Measurements from ENCODE around the gene SLC16A14.
"Not testable (repeated sequence)": the region's sequence is repeated elsewhere in the genome, so short reads cannot be mapped to it uniquely, and the experiment has no call there.

The SLC16A14 gene, protein sequence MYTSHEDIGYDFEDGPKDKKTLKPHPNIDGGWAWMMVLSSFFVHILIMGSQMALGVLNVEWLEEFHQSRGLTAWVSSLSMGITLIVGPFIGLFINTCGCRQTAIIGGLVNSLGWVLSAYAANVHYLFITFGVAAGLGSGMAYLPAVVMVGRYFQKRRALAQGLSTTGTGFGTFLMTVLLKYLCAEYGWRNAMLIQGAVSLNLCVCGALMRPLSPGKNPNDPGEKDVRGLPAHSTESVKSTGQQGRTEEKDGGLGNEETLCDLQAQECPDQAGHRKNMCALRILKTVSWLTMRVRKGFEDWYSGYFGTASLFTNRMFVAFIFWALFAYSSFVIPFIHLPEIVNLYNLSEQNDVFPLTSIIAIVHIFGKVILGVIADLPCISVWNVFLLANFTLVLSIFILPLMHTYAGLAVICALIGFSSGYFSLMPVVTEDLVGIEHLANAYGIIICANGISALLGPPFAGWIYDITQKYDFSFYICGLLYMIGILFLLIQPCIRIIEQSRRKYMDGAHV

GRCh38 chr2:230068651-230069055, at the start of gene SLC16A14:
Gene SLC16A14 (minus strand): TSS chr2:230068924. CDS start chr2:230059352, 9,572 bp downstream.
- peak; percentile 49 for DNase-seq

GRCh38 chr2:230106771-230107170, 38.0 kb upstream of the SLC16A14 start:
- DNase-seq: no peak

- not testable (repeated sequence) for DNase-seq
Measured at GRCh38 chr2:230101967-230102366, 33.2 kb upstream of the SLC16A14 start.

- no peak for DNase-seq
Measured at GRCh38 chr2:230097841-230098240, 29.1 kb upstream of the SLC16A14 start.

GRCh38 chr2:230097424-230097823, 28.7 kb upstream of the SLC16A14 start:
- DNase-seq: no peak

DNA sequence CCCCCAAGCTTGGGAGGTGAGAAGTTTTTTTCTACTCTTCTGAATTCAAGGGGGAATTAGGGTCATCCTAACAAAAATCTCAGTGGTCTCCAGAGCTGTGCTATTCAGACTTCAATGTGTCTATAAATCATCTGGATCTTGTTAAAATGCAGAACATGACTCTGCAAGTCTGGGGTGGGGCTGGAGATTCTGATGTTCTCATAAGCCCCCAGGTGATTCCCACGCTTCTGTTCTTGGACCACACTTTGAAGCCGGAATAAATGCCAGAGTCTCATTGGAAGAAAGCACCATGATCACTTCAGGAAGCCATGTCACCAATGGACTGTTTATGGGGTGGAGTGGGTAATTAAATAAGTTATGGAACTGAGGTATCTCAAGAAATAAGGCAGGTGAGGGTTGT, 22.2 kb upstream of the SLC16A14 start:
- DNase-seq: no peak

DNA sequence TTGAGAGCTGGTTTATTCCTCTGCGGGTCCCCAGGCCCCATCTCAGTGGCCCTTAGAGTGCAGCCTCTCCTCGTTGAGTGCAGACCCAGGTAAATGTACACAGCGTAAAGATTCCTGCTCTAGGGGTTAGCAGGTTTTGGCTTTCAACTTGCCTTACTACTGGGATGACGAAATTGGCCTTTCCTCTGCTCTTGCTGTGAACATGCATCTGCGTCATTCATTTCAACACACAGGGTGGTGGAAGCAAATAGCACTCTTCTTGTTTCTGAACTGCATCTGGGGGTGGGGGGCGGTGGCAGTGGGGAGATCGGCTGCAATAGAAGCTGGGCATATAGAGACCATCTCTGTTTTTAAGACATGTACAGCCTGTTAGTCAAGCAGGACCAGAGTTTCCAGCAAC, 16.5 kb upstream of the SLC16A14 start:
- no peak for DNase-seq

GRCh38 chr2:230077851-230078547, 9.3 kb upstream of the SLC16A14 start:
- no peak for DNase-seq

DNA sequence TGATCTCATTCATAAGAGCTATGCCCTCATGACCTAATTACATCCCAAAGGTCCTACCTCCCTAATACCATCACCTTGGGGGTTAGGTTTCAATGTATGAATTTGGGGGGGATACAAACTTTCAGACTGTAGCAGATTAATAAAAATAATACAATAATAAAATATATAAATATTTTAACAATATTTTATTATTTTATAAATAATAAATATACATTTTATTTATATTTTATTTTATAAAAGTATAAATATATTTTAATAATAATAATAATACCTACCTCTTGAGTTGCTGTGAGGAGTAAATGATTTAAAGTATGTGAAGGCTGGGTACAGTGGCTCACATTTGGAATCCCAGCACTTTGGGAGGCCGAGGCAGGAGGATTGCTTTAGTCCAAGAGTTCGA, 8.1 kb upstream of the SLC16A14 start:
- DNase-seq: no peak

- no peak for DNase-seq
Measured at GRCh38 chr2:230075988-230076631, 7.4 kb upstream of the SLC16A14 start.

DNA sequence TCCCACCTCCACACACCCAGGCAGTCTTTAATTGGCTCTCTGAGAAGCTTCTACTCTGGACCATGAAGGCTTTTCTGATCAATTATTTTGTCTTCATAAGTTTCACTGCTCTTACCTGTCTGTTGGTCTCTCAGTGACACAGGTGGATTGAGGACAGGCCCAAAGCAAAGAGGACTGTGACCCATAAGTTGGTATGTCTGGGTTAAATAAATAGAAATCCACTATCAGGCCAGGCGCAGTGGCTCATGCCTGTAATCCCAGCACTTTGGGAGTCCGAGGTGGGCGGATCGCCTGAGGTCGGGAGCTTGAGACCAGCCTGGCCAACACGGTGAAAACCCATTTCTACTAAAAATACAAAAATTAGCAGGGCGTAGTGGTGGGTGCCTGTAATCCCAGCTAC, 2.7 kb upstream of the SLC16A14 start:
- DNase-seq: no peak

DNA sequence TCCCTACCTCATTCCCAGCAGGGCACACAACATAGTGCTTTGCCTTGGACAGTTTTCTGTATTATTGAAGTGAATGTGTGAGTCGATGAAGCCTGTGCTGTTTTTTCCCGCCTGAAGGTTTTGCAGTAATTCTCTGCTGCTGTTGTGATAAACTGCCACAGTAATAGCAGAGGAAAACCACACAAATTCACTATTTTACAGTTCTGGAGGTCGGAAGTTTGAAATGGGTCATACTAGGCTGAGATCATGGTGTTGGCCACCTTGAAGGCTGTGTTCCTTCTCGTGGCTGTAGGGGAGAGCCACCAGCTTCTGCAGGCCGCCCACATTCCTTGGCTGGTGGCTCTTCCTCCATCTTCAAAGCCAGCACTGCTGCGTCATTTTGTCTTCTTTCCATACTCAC, 678 bp upstream of the SLC16A14 start:
- DNase-seq: no peak

GRCh38 chr2:230068016-230068650, 591 bp downstream of the SLC16A14 start:
- peak; percentile 14 for DNase-seq

DNA sequence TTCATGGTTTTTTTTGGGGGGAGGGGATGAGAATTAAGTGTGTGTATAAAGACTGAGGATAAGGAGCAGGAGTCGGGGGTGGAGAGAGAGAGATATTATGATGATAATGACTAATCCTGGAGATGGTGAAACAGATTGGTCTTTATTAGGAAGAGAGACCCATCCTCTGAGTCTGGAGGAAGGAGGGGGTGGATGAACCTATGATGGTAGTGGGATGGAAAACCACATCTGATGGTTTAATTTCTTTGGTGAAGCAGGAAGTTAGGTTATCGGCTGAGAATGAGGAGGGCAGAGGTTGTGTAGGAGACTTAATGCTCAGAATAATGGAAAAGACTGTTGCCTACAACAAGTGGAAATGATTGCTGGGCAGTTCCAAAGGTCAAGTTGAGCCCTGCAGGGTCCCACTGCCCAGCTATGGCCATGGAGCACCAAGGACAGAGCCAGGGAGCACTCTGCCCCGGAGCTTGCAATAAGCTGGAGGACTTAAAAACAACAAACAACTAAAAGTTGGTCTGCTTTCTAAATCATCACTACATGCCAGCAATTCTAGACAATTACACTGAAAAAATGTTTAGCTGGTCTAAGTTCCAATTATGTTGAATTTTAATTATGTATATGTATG, 7.9 kb downstream of the SLC16A14 start:
- DNase-seq: no peak

DNA sequence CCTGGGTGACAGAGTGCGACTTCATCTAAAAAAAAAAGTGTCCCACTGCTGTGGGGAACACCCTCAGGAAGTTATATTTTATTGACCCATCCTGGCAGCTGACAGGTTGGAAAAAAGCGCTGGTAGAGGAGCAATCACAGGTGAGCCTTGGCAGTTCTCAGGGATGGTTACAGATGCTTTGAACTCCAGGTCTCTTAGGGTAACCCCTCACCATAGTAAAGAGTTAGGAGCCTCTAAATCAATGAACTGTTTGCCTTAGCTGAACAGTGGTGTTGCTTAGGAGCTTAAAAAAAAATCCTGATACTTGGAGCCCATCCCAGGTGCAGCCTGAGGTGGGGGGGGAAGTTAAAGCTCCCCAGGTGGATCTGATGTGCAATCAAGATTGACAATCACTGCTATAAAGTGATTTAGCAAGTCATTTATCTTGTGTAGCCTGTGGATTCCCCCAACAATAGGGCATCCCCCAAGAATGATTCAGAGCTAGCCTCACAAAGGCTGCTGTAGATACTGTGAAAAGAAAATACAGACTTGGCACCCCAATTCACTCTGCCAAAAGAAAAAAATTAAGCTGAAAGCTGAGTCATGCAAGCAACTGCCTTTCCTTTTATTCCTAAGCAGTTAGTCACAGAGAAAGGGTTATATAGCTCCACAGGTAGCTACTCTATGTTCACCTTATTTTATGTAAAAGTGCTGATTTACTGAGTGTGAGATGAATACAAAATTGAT, 14.8 kb downstream of the SLC16A14 start:
- DNase-seq: no peak

DNA sequence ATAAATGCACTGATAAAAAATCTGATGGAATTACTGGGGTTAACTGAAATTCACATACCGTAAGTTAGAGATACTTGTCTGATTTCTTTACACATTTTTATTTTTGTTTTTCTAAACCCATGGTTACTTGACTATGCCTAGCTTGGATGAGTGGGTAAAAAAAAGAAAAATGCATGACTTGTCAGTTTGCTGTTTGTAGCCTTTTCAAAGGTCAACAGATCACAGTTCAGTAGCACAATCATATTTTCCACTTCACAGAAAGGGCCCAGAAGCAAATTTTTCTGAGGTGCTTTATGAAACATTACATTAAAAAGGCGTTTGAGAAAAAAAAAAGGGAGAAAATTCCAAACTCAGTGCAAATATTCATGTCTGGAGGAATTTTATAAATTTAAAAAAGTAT, 16.4 kb downstream of the SLC16A14 start:
- DNase-seq: no peak

DNA sequence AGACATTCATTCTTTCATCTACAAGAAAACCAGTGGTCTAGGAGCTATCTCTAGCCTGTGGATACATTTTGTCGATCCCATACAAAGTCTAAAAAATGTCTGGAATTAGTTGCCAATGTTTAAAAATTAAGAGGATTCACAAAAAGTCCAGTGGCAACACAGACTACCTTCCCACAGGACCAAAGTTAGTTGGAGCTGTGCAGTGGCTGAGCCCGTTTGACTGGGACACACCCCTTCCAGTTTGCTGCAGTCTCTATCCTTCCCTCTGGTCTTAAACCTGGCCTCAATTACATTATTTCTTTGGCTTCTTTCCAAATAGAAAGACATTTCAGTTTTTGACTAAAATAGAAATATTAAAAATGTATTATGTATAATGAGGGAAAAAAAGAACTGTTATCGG, 18.6 kb downstream of the SLC16A14 start:
- no peak for DNase-seq

DNA sequence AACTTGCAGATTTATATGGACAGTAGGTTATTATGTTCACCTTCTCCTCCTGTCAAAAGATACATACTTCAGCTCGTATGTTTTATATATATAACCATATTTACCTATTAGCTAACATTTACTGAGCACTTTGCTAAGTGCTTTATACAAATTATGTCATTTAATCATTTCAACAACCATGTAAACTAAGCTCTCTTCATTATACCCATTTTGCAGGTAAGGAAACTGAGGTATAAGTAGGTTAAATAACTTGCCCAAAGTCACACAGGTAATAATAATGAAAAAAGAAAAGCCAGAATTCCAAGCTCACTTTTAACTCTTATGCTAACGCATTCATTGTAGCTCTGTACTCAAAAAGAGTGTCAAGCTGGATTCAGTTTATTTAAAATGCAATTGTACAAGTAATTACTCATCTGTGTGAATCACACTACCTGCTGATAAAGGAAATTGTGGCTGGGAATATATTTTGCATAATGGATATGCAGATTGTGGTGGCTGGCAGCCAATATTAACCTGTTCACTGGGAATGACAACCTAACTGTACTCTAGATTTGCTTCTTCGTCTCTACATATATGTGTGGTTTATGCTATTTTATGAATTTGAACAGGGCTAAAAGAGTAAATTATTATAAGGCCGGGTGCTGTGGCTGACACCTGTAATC, 20.6 kb downstream of the SLC16A14 start:
- DNase-seq: no peak

- DNase-seq: no peak
Measured at GRCh38 chr2:230046491-230046890, 22.2 kb downstream of the SLC16A14 start.

GRCh38 chr2:230043461-230043860, 25.3 kb downstream of the SLC16A14 start:
- DNase-seq: no peak

DNA sequence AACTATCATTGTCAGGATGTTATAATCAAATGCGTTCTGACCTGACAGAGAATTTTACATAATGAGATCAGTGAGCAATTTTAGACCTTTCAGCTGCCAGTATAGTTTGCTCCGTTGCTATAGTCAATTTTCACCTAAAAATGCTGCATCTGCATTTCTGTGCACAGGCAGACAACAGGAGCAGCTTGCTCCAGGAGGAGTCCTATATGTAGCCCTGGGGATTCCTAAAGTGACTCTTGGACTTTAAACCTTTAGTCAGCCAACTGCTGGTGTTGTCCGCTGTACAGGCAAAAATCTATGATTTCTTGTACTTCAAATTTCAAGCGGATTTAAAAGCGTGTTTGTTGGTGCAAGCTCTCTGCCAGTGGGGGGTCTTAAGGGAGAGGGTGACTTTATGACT, 25.7 kb downstream of the SLC16A14 start:
- DNase-seq: no peak
